DOHH2 (cell line): ENCODE measurements around the gene CASP9.

Source experiments
- H3F3A ChIP-seq: fragments of 200-600 bp; sonication (generic), shearing (Covaris generic); 2 replicates; pipeline ENCODE4 v1.6.0; 2016; ENCODE audit warnings: antibody characterized with exemption, mild to moderate bottlenecking; ENCODE audit not compliant: control insufficient read depth, insufficient read depth
- H3K27ac ChIP-seq: fragments of 200-600 bp; sonication (generic); 2 replicates; pipeline ENCODE4 v1.5.1; 2014; ENCODE audit warnings: low read depth, mild to moderate bottlenecking, low read length, moderate library complexity
- H3K27me3 ChIP-seq: fragments of 200-600 bp; sonication (generic); 2 replicates; pipeline ENCODE4 v1.6.1; 2014; ENCODE audit warnings: mild to moderate bottlenecking, low read length, mixed read lengths; ENCODE audit not compliant: control insufficient read depth
- H3K36me3 ChIP-seq: fragments of 200-600 bp; sonication (generic); 2 replicates; pipeline ENCODE4 v1.6.1; 2014; ENCODE audit warnings: mild to moderate bottlenecking, low read length, moderate library complexity, mixed read lengths; ENCODE audit not compliant: control insufficient read depth
- H3K4me1 ChIP-seq: fragments of 200-600 bp; sonication (generic); 2 replicates; pipeline ENCODE4 v1.6.1; 2014; ENCODE audit warnings: mild to moderate bottlenecking, low read length, mixed read lengths; ENCODE audit not compliant: control insufficient read depth
- H3K4me2 ChIP-seq: fragments of 200-600 bp; sonication (generic); 2 replicates; pipeline ENCODE4 v1.6.0; 2014; ENCODE audit warnings: mild to moderate bottlenecking, low read length, moderate library complexity
- H3K4me3 ChIP-seq: fragments of 200-600 bp; sonication (generic); 2 replicates; pipeline ENCODE4 v1.5.1; 2014; ENCODE audit warnings: mild to moderate bottlenecking, low read length, mixed read lengths
- H3K79me2 ChIP-seq: fragments of 200-600 bp; sonication (generic); 2 replicates; pipeline ENCODE4 v1.6.1; 2014; ENCODE audit warnings: mild to moderate bottlenecking, low read length, mixed read lengths; ENCODE audit not compliant: control insufficient read depth
- H3K9me2 ChIP-seq: fragments of 200-600 bp; sonication (generic); replicated peaks from 2 replicates; pipeline ENCODE4 v1.6.1; 2014; ENCODE audit warnings: mild to moderate bottlenecking, low read length, mixed read lengths; ENCODE audit not compliant: control insufficient read depth
- H3K9me3 ChIP-seq: fragments of 200-600 bp; sonication (generic); 2 replicates; pipeline ENCODE4 v1.6.1; 2014; ENCODE audit warnings: antibody characterized with exemption, low read length, mixed read lengths; ENCODE audit not compliant: control insufficient read depth, insufficient read depth
- H4K20me1 ChIP-seq: fragments of 200-600 bp; sonication (generic); 2 replicates; pipeline ENCODE4 v1.6.0; 2014; ENCODE audit warnings: low read depth, mild to moderate bottlenecking, antibody characterized with exemption, low read length, moderate library complexity; ENCODE audit not compliant: control insufficient read depth, insufficient read depth
- EZH2phosphoT487 ChIP-seq: fragments of 200-600 bp; sonication (generic); IDR thresholded peaks from 2 replicates; pipeline ENCODE4 v1.6.1; 2017; ENCODE audit warnings: borderline replicate concordance, mild to moderate bottlenecking, antibody characterized with exemption, low read length, moderate library complexity, mixed read lengths
- TF ChIP-seq, protein P1 (sequence below): fragments of 200-600 bp; sonication (generic); IDR thresholded peaks from one replicate; pipeline ENCODE4 v1.5.1; 2014; ENCODE audit warnings: antibody characterized with exemption, mild to moderate bottlenecking, low read depth, low read length; ENCODE audit not compliant: poor library complexity, severe bottlenecking

The CASP9 gene

GRCh38 chr1:15543251-15543588 lies 19.2 kb upstream of the CASP9 start:
- no peaks in the 10 kb centered on the region for H4K20me1 ChIP-seq
- H3K79me2 ChIP-seq: no peaks in the 10 kb centered on the region
- H3K36me3 ChIP-seq: peaks cover 48% of the 10 kb centered on the region
- no peaks in the 10 kb centered on the region for H3K4me1 ChIP-seq
- no peaks in the 10 kb centered on the region for H3K9me3 ChIP-seq
- H3K4me3 ChIP-seq: no peak overlapping the region
- TF ChIP-seq, protein P1, sequence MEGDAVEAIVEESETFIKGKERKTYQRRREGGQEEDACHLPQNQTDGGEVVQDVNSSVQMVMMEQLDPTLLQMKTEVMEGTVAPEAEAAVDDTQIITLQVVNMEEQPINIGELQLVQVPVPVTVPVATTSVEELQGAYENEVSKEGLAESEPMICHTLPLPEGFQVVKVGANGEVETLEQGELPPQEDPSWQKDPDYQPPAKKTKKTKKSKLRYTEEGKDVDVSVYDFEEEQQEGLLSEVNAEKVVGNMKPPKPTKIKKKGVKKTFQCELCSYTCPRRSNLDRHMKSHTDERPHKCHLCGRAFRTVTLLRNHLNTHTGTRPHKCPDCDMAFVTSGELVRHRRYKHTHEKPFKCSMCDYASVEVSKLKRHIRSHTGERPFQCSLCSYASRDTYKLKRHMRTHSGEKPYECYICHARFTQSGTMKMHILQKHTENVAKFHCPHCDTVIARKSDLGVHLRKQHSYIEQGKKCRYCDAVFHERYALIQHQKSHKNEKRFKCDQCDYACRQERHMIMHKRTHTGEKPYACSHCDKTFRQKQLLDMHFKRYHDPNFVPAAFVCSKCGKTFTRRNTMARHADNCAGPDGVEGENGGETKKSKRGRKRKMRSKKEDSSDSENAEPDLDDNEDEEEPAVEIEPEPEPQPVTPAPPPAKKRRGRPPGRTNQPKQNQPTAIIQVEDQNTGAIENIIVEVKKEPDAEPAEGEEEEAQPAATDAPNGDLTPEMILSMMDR: no peak
- no peak for TF ChIP-seq EZH2phosphoT487
- no peak overlapping the region for H3K4me2 ChIP-seq
- H3K27me3 ChIP-seq: no peaks in the 10 kb centered on the region
- H3K9me2 ChIP-seq: no peaks in the 10 kb centered on the region
- no peaks in the 10 kb centered on the region for H3F3A ChIP-seq
- H3K27ac ChIP-seq: no peak overlapping the region

DNA sequence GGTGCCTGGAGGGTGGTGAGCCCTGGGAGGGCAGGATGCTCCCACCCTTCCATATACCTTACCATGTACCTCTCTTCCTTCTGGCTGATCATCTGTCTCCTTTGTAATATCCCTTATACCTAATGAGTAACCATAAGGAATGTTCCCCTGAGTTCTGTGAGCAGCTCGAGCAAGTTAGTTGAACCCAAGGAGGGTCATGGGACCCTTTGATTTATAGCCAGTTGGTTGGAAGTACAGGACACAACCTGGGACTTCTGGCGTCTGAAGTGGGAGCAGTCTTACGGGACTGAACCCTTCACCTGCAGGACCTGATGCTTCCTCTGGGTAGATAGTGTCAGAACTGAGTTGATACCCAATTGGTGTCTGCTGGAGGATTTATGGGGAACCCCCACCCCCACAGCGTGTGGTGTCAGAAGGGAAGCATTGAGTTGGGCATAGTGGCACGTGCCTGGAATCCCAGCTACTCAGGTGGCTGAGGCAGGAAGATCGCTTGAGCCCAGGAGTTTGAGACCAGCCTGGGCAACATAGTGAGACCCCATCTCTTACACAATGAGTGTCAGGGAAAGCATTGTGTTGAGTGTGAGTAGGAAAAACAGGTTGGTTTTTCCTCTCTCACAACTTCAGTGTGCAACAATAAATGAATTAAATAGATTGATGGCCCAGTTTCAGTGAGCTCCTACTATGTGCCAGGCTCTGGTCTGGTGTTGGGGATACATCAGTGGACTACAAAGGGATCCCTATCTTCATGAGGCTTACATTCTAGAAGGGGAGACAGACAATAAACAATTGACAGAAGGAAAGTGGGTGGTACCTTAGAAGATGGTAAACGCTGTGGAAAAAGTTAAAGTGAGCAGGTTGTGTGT lies 18.6 kb upstream of the CASP9 start:
- Histone ChIP-seq H3K27me3 (no peaks in the 10 kb centered on the region), H3K9me2 (no peaks in the 10 kb centered on the region), H3K9me3 (no peaks in the 10 kb centered on the region), H3K4me2 (no peak overlapping the region), H3K4me1 (no peaks in the 10 kb centered on the region), H3F3A (no peaks in the 10 kb centered on the region), H3K27ac (no peak overlapping the region), H3K4me3 (no peak overlapping the region), H4K20me1 (no peaks in the 10 kb centered on the region), H3K36me3 (peaks cover 44% of the 10 kb centered on the region), H3K79me2 (no peaks in the 10 kb centered on the region)
- no peak for TF ChIP-seq EZH2phosphoT487
- TF ChIP-seq, protein P1: no peak

- H3K79me2 ChIP-seq: no peaks in the 10 kb centered on the region
- H3K9me2 ChIP-seq: no peaks in the 10 kb centered on the region
- H3F3A ChIP-seq: no peaks in the 10 kb centered on the region
- no peaks in the 10 kb centered on the region for H3K27me3 ChIP-seq
- H3K27ac ChIP-seq: no peak overlapping the region
- H3K4me2 ChIP-seq: no peak overlapping the region
- H3K36me3 ChIP-seq: peaks cover 42% of the 10 kb centered on the region
- H3K4me1 ChIP-seq: no peaks in the 10 kb centered on the region
- TF ChIP-seq, protein P1: no peak
- no peak for TF ChIP-seq EZH2phosphoT487
- H3K9me3 ChIP-seq: no peaks in the 10 kb centered on the region
- H3K4me3 ChIP-seq: no peak overlapping the region
- no peaks in the 10 kb centered on the region for H4K20me1 ChIP-seq
These were observed 17.3 kb upstream of the CASP9 start for GRCh38 chr1:15541231-15541792.
